Astrocyte (in vitro differentiated cells and primary cell): ENCODE results near the gene RFTN1.

Source experiments
- CTCF ChIP-seq: IDR thresholded peaks from 2 replicates; pipeline ENCODE4 v1.5.1; 2011; ENCODE audit warnings: low read depth, mild to moderate bottlenecking, inconsistent platforms, low read length, moderate library complexity; ENCODE audit not compliant: insufficient read depth
- EZH2 ChIP-seq: IDR thresholded peaks from 2 replicates; pipeline ENCODE4 v1.6.1; 2012; ENCODE audit warnings: mild to moderate bottlenecking, low read length, inconsistent platforms; ENCODE audit not compliant: insufficient read depth

- TF ChIP-seq CTCF = no peak
- TF ChIP-seq EZH2 = no peak
Observed at GRCh38 chr3:16480861-16481545, 32.5 kb downstream of the RFTN1 start.
